Measurements from ENCODE around the gene AVP.
A peak's percentile ranks its signal among the peaks of the same experiment; 100 is the strongest.

Gene AVP

DNA sequence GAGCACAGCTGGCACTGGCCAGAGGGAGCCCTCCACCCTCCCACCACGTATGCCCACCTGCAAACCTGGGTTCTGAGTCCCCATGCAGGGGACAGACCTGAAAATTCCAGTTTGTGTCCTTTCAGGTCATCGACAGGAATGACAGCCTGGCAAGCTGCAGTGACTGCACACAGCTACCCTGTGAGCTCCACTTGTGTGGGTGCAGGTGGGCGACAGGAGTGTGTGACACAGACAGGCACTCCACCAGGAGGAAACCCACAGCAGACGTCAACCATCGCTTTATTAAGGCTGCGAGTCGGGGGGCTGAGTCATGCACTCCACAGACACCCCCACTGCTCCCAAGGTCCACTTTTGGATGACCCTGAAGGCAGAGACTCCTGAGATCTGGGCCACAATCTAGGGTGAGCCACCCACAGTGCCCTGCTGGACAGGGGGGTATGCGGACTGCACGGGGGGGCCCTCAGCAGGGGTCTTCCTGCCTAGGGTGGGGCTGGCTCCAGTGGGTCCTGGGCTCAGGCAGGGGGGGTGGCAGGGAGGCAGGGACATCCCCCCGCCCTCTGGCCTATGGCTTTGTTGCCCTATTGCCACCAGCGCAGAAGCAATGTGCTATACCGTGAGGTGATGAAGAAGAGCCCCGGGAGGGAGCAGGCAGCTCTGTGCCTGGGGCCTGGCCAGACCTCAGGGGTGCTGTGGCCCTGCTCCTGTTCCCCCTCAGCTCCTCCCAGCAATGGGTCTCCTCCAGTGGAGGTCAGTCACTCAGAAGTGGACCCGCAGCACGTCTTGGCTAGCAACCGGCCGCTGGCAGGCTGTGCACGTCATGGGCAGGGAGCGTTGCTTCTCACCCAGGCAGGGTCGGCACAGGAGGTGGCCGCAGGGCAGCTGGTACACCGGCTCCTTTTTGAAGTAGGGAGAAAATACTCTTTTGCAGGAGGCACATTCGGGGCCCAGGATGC is 25.1 kb upstream of the AVP start:
- no peak for DNase-seq (ENCODE audit: low read depth in 2 of 2, low spot score in 1 of 2)

DNA sequence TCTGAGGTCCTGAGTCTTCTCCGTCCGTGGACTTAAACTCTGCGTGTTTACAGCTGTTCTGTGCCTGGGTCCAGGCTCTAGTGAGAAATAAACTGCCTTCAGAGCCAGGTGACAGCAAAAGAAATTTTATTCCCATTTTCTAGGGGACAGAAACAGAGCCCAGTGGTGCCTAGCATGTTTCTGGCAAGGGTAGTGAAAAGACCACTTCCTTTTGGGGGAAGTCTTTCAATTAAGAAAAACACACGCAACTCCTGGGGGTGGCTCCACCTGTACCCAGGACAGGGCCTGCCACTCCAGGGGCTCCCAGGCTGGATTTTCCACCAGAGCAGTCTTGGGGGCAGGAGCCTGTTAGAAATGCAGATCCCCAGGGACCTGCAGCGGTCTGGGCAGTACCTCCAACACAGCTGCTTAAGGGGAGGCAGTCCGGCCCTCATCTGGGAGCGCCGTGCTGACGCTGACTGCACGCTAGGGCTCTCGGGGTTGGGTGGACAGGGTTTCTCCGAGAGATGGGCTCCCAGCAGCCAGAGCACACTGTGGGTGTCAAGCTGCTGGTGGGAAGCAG is 23.0 kb upstream of the AVP start:
- DNase-seq (ENCODE audit: low read depth in 2 of 2, low spot score in 1 of 2): no peak

DNA sequence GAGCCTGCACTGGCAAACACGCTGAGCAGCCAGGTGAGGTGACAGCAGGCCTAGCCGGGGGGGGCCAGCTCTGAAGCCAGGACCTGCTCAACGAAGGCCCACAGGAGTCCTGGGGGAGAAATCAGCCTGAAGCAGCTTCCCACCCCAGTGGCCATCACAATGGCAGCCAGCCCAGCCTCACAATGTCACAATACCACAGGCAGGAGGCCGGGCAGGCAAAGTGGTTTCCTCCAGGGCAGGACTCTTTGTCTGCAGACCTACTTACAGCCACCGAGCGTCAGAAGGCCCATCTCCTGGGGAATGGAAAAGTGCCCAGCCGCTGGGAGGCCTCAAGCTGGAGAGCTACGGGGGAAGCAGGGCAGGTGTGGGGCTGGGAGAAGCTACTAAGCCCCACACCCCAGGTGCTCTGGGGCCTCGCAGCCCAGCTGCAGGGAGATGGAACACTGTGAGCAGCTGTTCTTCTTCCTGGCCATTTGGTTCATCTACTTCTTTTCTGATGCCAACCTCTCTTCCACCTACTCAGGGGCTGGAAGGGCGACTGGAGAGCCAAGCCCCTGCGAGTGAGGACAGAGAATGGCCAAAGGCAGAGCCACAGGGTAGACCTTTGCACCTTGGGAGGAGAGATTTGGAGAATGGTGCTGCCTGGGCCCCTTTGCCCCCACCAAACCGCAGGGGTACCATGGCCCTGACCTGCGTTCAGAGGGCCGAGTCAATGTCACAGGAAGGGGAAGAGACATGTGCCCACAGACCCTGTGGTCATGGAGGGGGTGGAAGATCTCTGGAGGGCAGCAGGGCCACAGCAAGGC is 22.3 kb upstream of the AVP start:
- no peak for DNase-seq (ENCODE audit: low read depth in 2 of 2, low spot score in 1 of 2)

- no peak for DNase-seq (ENCODE audit: low read depth in 2 of 2, low spot score in 1 of 2)
Measured at GRCh38 chr20:3106185-3106584, 21.7 kb upstream of the AVP start.

GRCh38 chr20:3105256-3106137 is 21.0 kb upstream of the AVP start:
- DNase-seq (ENCODE audit: low read depth in 2 of 2, low spot score in 1 of 2): no peak

- DNase-seq (ENCODE audit: low read depth in 2 of 2, low spot score in 1 of 2): no peak
Measured at GRCh38 chr20:3103369-3104032, 19.0 kb upstream of the AVP start.

GRCh38 chr20:3102575-3103368 is 18.2 kb upstream of the AVP start:
- no peak for DNase-seq (ENCODE audit: low read depth in 2 of 2, low spot score in 1 of 2)

DNA sequence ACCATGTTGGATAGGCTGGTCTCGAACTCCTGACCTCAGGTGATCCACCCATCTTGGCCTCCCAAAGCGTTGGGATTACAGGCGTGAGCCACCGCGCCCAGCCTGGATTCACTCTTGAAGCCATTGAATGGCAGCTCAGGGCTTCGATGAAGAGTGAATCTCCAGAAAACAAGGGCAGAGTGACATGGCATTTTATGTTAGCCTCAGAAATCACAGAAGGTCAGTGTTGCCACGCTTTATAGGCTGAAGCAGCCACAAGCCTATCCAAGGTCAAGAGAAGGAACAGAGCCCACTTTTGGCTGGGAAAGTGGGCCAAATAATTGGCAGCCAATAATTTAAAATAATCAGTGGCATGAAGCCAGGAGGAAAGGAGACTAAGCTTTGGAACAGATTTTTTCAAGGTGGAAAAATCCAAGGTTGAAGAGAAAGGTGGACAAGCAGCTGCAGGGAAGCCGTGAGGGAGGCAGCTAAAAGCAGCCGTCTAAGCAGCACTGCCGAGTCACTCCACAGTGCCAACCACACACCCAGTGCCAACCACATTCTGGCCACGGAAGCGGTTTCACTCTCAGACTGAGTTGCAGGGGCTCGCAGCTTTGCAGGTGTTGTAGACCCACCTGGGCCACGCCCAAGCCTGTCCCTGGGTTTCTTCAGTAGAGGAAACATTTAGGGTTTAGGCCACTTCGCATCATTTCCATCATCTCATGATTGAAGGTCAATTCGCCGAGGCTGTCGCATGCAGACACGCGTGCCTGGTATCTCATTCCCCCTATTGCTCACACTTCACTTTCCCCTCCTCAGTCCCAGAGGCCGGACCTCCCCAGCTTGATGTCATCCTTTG is 17.4 kb upstream of the AVP start:
- DNase-seq (ENCODE audit: low read depth in 2 of 2, low spot score in 1 of 2): peak; percentile 29 to 33

GRCh38 chr20:3101251-3101650 is 16.7 kb upstream of the AVP start:
- no peak for DNase-seq (ENCODE audit: low read depth in 2 of 2, low spot score in 1 of 2)

- no peak for DNase-seq (ENCODE audit: low read depth in 2 of 2, low spot score in 1 of 2)
Measured at GRCh38 chr20:3100480-3100879, 16.0 kb upstream of the AVP start.

DNA sequence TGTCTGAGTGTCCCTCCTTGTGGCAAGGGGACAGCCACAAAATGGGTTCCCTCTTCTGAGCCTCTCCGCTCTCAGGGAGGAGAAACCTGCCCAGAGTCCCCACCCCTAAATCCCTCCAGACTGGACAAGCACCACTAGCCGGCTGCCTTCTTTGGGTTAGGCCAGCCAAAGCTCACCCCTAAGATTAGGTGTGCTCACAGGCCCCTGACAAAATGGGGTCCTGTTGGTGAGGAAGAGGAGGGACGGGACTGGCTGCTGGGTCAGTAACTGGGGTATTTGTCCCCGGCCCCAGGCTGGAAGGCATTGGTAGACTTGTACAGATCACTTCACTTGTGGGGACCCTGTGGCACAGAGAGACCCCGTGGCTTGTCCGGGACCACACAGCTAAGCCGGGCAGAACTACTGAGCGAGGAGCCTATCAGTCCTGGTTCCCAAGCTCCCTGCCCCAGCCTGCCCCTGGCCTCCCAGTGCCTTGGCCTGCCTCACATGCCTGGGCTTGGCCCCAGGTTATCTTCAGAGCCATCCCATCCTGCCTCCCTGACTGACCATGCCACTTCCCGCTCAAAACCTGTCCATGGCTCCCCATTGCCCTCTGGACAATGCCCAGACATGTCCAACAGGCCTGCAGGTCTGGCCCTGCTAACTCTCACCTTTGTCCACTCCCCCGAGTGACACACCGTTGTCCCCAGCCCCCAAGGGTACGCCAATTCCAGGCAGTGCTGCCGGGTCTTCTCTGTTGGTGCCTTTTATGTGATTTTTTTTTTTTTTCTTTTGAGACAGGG is 10.5 kb upstream of the AVP start:
- no peak for DNase-seq (ENCODE audit: low read depth in 2 of 2, low spot score in 1 of 2)

- no peak for DNase-seq (ENCODE audit: low read depth in 2 of 2, low spot score in 1 of 2)
Measured at GRCh38 chr20:3093861-3094361, 9.4 kb upstream of the AVP start.

DNA sequence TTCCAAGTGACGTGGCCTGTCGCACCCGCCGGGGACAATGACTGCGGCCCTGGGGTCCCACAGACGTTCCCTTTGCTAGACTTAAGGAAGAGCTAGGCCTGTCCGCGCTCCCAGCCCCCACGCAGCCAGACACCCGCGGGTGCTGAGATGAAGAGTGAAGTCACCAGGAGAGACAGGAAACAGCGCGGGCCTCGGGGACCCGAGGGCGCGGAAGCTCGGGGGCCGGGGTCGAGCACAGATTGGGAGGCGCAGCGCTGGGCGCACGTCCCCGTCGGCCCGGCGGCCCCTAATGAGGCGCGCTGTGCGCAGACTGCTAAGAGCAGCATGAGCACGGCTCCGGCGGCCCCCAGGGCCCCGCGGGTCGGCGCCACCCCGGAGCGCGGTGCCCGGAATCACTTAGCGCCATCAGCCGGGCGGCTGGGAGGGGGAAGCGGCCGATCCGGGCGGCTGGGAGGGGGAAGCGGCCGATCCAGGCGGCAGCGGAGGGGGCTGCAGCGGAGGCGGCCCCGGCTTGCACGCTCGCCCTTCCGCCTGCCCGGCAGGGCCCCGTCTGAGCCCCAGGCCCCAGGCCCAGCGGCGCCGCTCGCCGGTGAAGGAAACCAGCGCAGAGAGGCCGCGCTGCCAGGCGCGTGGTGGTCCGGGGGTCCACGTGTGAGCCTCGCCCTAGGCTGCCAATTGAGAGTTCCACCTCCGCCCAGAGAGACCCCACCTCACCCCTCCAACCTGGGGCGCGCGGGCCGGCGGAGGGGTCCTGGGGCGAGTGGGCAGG is 8.3 kb upstream of the AVP start:
- DNase-seq (ENCODE audit: low read depth in 2 of 2, low spot score in 1 of 2): peak in 1 of 2 donors; percentile 12

- no peak for DNase-seq (ENCODE audit: low read depth in 2 of 2, low spot score in 1 of 2)
Measured at GRCh38 chr20:3090565-3090964, 6.0 kb upstream of the AVP start.

DNA sequence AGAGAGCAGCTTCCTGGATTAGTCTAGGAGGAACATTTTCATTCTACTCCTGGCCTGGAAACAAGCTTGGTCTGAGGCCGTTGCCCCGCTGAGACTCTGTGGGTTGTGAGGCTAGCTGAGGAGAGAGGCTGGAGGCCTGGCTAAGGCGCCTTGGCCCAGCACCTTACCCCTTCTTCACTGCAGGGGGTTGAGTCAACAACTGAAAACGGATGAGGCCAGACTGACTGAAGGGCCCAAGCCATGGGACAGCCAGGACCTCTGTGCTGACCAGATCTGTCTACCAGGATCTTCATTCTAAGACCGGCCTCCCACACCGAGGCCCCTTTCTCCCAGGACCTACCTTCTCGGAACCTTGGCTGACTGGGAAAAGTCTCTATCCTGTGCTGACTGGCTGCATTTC is 3.5 kb upstream of the AVP start:
- no peak for DNase-seq (ENCODE audit: low read depth in 2 of 2, low spot score in 1 of 2)

DNA sequence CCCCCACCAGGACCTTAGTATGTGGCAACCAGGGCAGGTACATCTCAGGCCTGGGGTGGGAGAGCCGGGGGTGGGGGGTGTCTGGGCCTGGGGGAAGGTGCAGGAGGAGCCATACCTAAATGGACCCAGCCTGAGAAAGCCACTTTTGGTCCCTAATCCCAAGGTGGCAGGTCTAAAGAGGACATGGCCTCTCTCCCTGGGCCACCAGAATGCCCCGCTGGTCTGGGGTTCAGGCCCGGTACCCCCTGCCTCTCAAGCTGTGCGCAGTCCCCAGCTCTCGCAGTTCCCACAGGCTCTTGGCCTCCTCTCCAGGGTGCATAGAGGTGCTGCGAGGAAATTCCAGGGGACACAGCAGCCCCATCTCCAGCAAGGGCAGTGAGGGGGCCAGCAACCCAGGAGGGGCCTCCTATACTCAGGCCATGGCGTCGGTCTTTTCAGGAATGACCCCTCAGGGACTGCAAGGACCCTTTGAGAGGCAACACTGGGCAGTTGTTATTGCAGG is 1.1 kb upstream of the AVP start:
- DNase-seq (ENCODE audit: low read depth in 2 of 2, low spot score in 1 of 2): no peak

DNA sequence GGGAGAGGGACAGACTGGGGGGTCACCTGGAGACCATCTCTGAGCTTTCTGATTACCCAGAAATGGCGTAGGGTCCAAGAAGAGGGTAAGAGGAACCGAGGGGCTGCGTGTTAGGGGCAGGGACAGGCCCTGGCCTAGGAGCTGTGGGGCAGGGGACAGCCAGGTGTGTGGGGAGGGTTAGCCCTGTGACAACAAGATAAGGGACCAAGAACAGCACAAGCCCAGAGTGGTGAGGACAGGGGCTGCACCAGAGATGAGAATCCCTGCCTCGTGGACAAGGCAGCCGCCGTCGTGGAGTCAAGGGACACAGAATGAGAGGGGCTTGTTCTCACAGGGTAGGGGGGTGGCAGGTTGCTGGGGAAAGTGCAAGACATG is 449 bp upstream of the AVP start:
- DNase-seq (ENCODE audit: low read depth in 2 of 2, low spot score in 1 of 2): no peak

Measured in stimulated activated CD8-positive, alpha-beta memory T cell treated with anti-CD3 and anti-CD28 coated beads, Interleukin-4, amount 100 ng/mL, for 4 hours (primary cell).